Glutamatergic neuron (in vitro differentiated cells): ENCODE results near the gene MAN2A1. TPM values are rescaled to one million over a fixed set of nuclear protein-coding genes. Genes with fewer than 3 reads are reported as not detected.

ENCODE experiments used
- DNase-seq: peaks from one replicate; pipeline ENCODE4 v3.0.0; 2022
- H3K27ac Mint-ChIP-seq: one replicate; pipeline ENCODE4 v1.8.0; 2020; ENCODE audit warnings: mild to moderate bottlenecking, mixed read lengths, inconsistent platforms; ENCODE audit not compliant: unreplicated experiment
- H3K27me3 Mint-ChIP-seq: one replicate; pipeline ENCODE4 v1.8.0; 2020; ENCODE audit warnings: mild to moderate bottlenecking, moderate library complexity, mixed read lengths, inconsistent platforms; ENCODE audit not compliant: unreplicated experiment
- H3K36me3 Mint-ChIP-seq: one replicate; pipeline ENCODE4 v1.8.0; 2020; ENCODE audit warnings: mild to moderate bottlenecking, mixed read lengths, inconsistent platforms; ENCODE audit not compliant: unreplicated experiment
- H3K4me1 Mint-ChIP-seq: one replicate; pipeline ENCODE4 v1.8.0; 2020; ENCODE audit warnings: mild to moderate bottlenecking, low read depth, mixed read lengths, inconsistent platforms; ENCODE audit not compliant: unreplicated experiment
- H3K4me3 Mint-ChIP-seq: one replicate; pipeline ENCODE4 v1.8.0; 2020; ENCODE audit warnings: mild to moderate bottlenecking, mixed read lengths, inconsistent platforms; ENCODE audit not compliant: unreplicated experiment
- H3K9me3 Mint-ChIP-seq: one replicate; pipeline ENCODE4 v1.8.0; 2020; ENCODE audit warnings: mild to moderate bottlenecking, moderate library complexity, mixed read lengths, inconsistent platforms; ENCODE audit not compliant: unreplicated experiment
- CTCF ChIP-seq: fragments of 200-600 bp; sonication (generic); IDR thresholded peaks from one replicate; pipeline ENCODE4 v1.5.0; 2021; ENCODE audit not compliant: partially characterized antibody, unreplicated experiment
- total RNA-seq: library from RNA; stranded (reverse); fragmentation: NEBNext Ultra II Directional; extraction: Animal tissue kit (Norgen Biotek cat#: 25700); gene quantifications from one replicate; pipeline ENCODE4 v1.2.1, GENCODE V29; 2021; ENCODE audit not compliant: unreplicated experiment

Gene MAN2A1
- total RNA-seq, 1 donor from 2014 or later: 90.8 TPM

GRCh38 chr5:109649318-109649717, 40.4 kb upstream of the MAN2A1 start:
- Mint-ChIP-seq H3K36me3 (peaks cover 5% of the 10 kb centered on the region), H3K27me3 (peaks cover 5% of the 10 kb centered on the region), H3K4me3 (no peak overlapping the region), H3K27ac (no peak overlapping the region), H3K9me3 (peaks cover 4% of the 10 kb centered on the region), H3K4me1 (peaks cover 26% of the 10 kb centered on the region)
- TF ChIP-seq CTCF: no peak
- DNase-seq: no peak

GRCh38 chr5:109650493-109650892, 39.2 kb upstream of the MAN2A1 start:
- DNase-seq: no peak
- H3K27me3 Mint-ChIP-seq: peaks cover 5% of the 10 kb centered on the region
- H3K36me3 Mint-ChIP-seq: peaks cover 5% of the 10 kb centered on the region
- no peak overlapping the region for H3K4me3 Mint-ChIP-seq
- TF ChIP-seq CTCF: no peak
- peaks cover 21% of the 10 kb centered on the region for H3K4me1 Mint-ChIP-seq
- peaks cover 4% of the 10 kb centered on the region for H3K9me3 Mint-ChIP-seq
- peak overlapping the region; percentile 22 for H3K27ac Mint-ChIP-seq

GRCh38 chr5:109652096-109652495, 37.6 kb upstream of the MAN2A1 start:
- peaks cover 2% of the 10 kb centered on the region for H3K27me3 Mint-ChIP-seq

GRCh38 chr5:109653042-109653441, 36.7 kb upstream of the MAN2A1 start:
- Mint-ChIP-seq H3K4me3 (no peak overlapping the region), H3K27me3 (no peaks in the 10 kb centered on the region), H3K27ac (peak overlapping the region; percentile 6), H3K4me1 (peaks cover 9% of the 10 kb centered on the region), H3K36me3 (peaks cover 5% of the 10 kb centered on the region), H3K9me3 (peaks cover 1% of the 10 kb centered on the region)
- no peak for DNase-seq
- TF ChIP-seq CTCF: no peak

More at GRCh38 chr5:109652096-109652495, 37.6 kb upstream of the MAN2A1 start:
- Mint-ChIP-seq H3K4me3 (no peak overlapping the region), H3K4me1 (peaks cover 14% of the 10 kb centered on the region), H3K9me3 (peaks cover 1% of the 10 kb centered on the region), H3K36me3 (peaks cover 5% of the 10 kb centered on the region), H3K27ac (no peak overlapping the region)
- DNase-seq: no peak
- no peak for TF ChIP-seq CTCF

GRCh38 chr5:109653561-109654239, 36.0 kb upstream of the MAN2A1 start:
- Mint-ChIP-seq H3K4me1 (peaks cover 14% of the 10 kb centered on the region), H3K27ac (peak overlapping the region; percentile 6), H3K4me3 (no peak overlapping the region), H3K36me3 (peaks cover 5% of the 10 kb centered on the region), H3K9me3 (peaks cover 1% of the 10 kb centered on the region), H3K27me3 (no peaks in the 10 kb centered on the region)
- TF ChIP-seq CTCF: no peak
- no peak for DNase-seq
